HG03064 (cell line): Measurements from ENCODE around the gene GET4.

Experiments used
- ATAC-seq: cut with Tn5 transposase; IDR thresholded peaks from one replicate; pipeline ENCODE4 v1.9.1; 2021; ENCODE audit warnings: low read depth; ENCODE audit not compliant: unreplicated experiment

Gene GET4

GRCh38 chr7:884191-885003 is 8.0 kb downstream of the GET4 start:
- no peak for ATAC-seq

- ATAC-seq, result no peak
These were observed 9.0 kb downstream of the GET4 start for GRCh38 chr7:885261-885892.

GRCh38 chr7:885893-886625 is 9.7 kb downstream of the GET4 start:
- no peak for ATAC-seq

- ATAC-seq, result no peak
These were observed 10.5 kb downstream of the GET4 start for GRCh38 chr7:886626-887487.

- ATAC-seq, result no peak
These were observed 11.1 kb downstream of the GET4 start for GRCh38 chr7:887488-887820.

GRCh38 chr7:888081-889024 is 12.0 kb downstream of the GET4 start:
- ATAC-seq, result no peak

- no peak for ATAC-seq
These were observed 12.7 kb downstream of the GET4 start for GRCh38 chr7:889025-889390.

- ATAC-seq, result no peak
These were observed 13.0 kb downstream of the GET4 start for GRCh38 chr7:889391-889790.

- ATAC-seq, result no peak
These were observed 14.5 kb downstream of the GET4 start for GRCh38 chr7:890868-891267.

- ATAC-seq, result no peak
These were observed 14.9 kb downstream of the GET4 start for GRCh38 chr7:891291-891690.

- no peak for ATAC-seq
These were observed 15.5 kb downstream of the GET4 start for GRCh38 chr7:891805-892204.

GRCh38 chr7:892648-893593 is 16.6 kb downstream of the GET4 start:
- no peak for ATAC-seq

GRCh38 chr7:893686-894085 is 17.3 kb downstream of the GET4 start:
- ATAC-seq, result no peak

GRCh38 chr7:894164-894867 is 18.0 kb downstream of the GET4 start:
- no peak for ATAC-seq

GRCh38 chr7:894927-895450 is 18.6 kb downstream of the GET4 start:
- ATAC-seq, result no peak

GRCh38 chr7:895451-896052 is 19.2 kb downstream of the GET4 start:
- ATAC-seq, result no peak

- ATAC-seq, result no peak
These were observed 20.2 kb downstream of the GET4 start for GRCh38 chr7:896346-897075.
